ENCODE results near the gene NCCRP1. TPM values are rescaled to one million over a fixed set of nuclear protein-coding genes. Genes with fewer than 3 reads are reported as not detected.

Gene NCCRP1
- total and polyA plus RNA-seq, 4 donors: 0.38 TPM; not detected in 3

GRCh38 chr19:39187552-39187943, 9.2 kb upstream of the NCCRP1 start:
- no peak for DNase-seq
- 43 to 46% methylated on average over 8 of the region's 8 CpGs for WGBS, 2 donors

GRCh38 chr19:39188960-39189359, 7.8 kb upstream of the NCCRP1 start:
- no peaks in the 10 kb centered on the region for H3K27me3 ChIP-seq (ENCODE audit: control insufficient read depth in 1 of 2, insufficient read depth in 2 of 2, low read length in 1 of 2)
- H3K9me3 ChIP-seq (ENCODE audit: control insufficient read depth, low read length): no peaks in the 10 kb centered on the region
- H3K4me1 ChIP-seq (ENCODE audit: control insufficient read depth in 1 of 2, insufficient read depth in 2 of 2, low read length in 2 of 2): no peaks in the 10 kb centered on the region
- 72 to 77% methylated on average over 6 of the region's 6 CpGs for WGBS, 2 donors
- no peak for ATAC-seq (ENCODE audit: low FRiP score)
- H3K4me3 ChIP-seq (ENCODE audit: low read length in 2 of 2): no peak overlapping the region
- H3K36me3 ChIP-seq (ENCODE audit: control insufficient read depth in 1 of 2, insufficient read depth in 2 of 2, low read length in 1 of 2): no peaks in the 10 kb centered on the region
- intact Hi-C loops (cut with DNase I): loop anchor here in 1 of 2 donors (5.0 kb wide), 1 partner anchor 67 kb away; no protein-coding TSS in a partner anchor
- no peak overlapping the region for H3K27ac ChIP-seq (ENCODE audit: low read depth in 1 of 2, low read length in 2 of 2)
- no peak for DNase-seq

More at GRCh38 chr19:39187552-39187943, 9.2 kb upstream of the NCCRP1 start:
- Histone ChIP-seq H3K4me1 (ENCODE audit: control insufficient read depth in 1 of 2, insufficient read depth in 2 of 2, low read length in 2 of 2) (no peaks in the 10 kb centered on the region), H3K4me3 (ENCODE audit: low read length in 2 of 2) (no peak overlapping the region), H3K27ac (ENCODE audit: low read depth in 1 of 2, low read length in 2 of 2) (no peak overlapping the region), H3K36me3 (ENCODE audit: control insufficient read depth in 1 of 2, insufficient read depth in 2 of 2, low read length in 1 of 2) (no peaks in the 10 kb centered on the region), H3K9me3 (ENCODE audit: control insufficient read depth, low read length) (no peaks in the 10 kb centered on the region), H3K27me3 (ENCODE audit: control insufficient read depth in 1 of 2, insufficient read depth in 2 of 2, low read length in 1 of 2) (no peaks in the 10 kb centered on the region)
- intact Hi-C loops (cut with DNase I): loop anchor here (1.0 to 5.0 kb wide), 2 partner anchors 65 kb away; no protein-coding TSS in a partner anchor
- ATAC-seq (ENCODE audit: low FRiP score): no peak

GRCh38 chr19:39190768-39191167, 6.0 kb upstream of the NCCRP1 start:
- Histone ChIP-seq H3K4me3 (ENCODE audit: low read length in 2 of 2) (no peak overlapping the region), H3K27ac (ENCODE audit: low read depth in 1 of 2, low read length in 2 of 2) (no peak overlapping the region), H3K27me3 (ENCODE audit: control insufficient read depth in 1 of 2, insufficient read depth in 2 of 2, low read length in 1 of 2) (no peaks in the 10 kb centered on the region), H3K4me1 (ENCODE audit: control insufficient read depth in 1 of 2, insufficient read depth in 2 of 2, low read length in 2 of 2) (no peaks in the 10 kb centered on the region), H3K9me3 (ENCODE audit: control insufficient read depth, low read length) (no peaks in the 10 kb centered on the region), H3K36me3 (ENCODE audit: control insufficient read depth in 1 of 2, insufficient read depth in 2 of 2, low read length in 1 of 2) (no peaks in the 10 kb centered on the region)
- DNase-seq: no peak
- no peak for ATAC-seq (ENCODE audit: low FRiP score)
- intact Hi-C loops (cut with DNase I): no loop called here
- 22 to 26% methylated on average over 11 of the region's 11 CpGs for WGBS, 2 donors

- WGBS, 2 donors: 93 to 98% methylated on average over 2 of the region's 2 CpGs
- no peaks in the 10 kb centered on the region for H3K9me3 ChIP-seq (ENCODE audit: control insufficient read depth, low read length)
These were observed 3.9 kb upstream of the NCCRP1 start for GRCh38 chr19:39192846-39193245.

GRCh38 chr19:39193803-39194202, 3.0 kb upstream of the NCCRP1 start:
- intact Hi-C loops (cut with DNase I): no loop called here
- Histone ChIP-seq H3K4me1 (ENCODE audit: control insufficient read depth in 1 of 2, insufficient read depth in 2 of 2, low read length in 2 of 2) (no peaks in the 10 kb centered on the region), H3K27ac (ENCODE audit: low read depth in 1 of 2, low read length in 2 of 2) (no peak overlapping the region), H3K36me3 (ENCODE audit: control insufficient read depth in 1 of 2, insufficient read depth in 2 of 2, low read length in 1 of 2) (no peaks in the 10 kb centered on the region), H3K4me3 (ENCODE audit: low read length in 2 of 2) (no peak overlapping the region), H3K9me3 (ENCODE audit: control insufficient read depth, low read length) (no peaks in the 10 kb centered on the region), H3K27me3 (ENCODE audit: control insufficient read depth in 1 of 2, insufficient read depth in 2 of 2, low read length in 1 of 2) (no peaks in the 10 kb centered on the region)
- ATAC-seq (ENCODE audit: low FRiP score): no peak
- no peak for DNase-seq
- 27 to 41% methylated on average over 8 of the region's 8 CpGs for WGBS, 2 donors

More at GRCh38 chr19:39192846-39193245, 3.9 kb upstream of the NCCRP1 start:
- intact Hi-C loops (cut with DNase I): no loop called here
- ATAC-seq (ENCODE audit: low FRiP score): no peak
- Histone ChIP-seq H3K4me1 (ENCODE audit: control insufficient read depth in 1 of 2, insufficient read depth in 2 of 2, low read length in 2 of 2) (no peaks in the 10 kb centered on the region), H3K27me3 (ENCODE audit: control insufficient read depth in 1 of 2, insufficient read depth in 2 of 2, low read length in 1 of 2) (no peaks in the 10 kb centered on the region), H3K36me3 (ENCODE audit: control insufficient read depth in 1 of 2, insufficient read depth in 2 of 2, low read length in 1 of 2) (no peaks in the 10 kb centered on the region), H3K27ac (ENCODE audit: low read depth in 1 of 2, low read length in 2 of 2) (no peak overlapping the region), H3K4me3 (ENCODE audit: low read length in 2 of 2) (no peak overlapping the region)
- no peak for DNase-seq

GRCh38 chr19:39194832-39195542, 1.8 kb upstream of the NCCRP1 start:
- no peak for DNase-seq
- Histone ChIP-seq H3K27me3 (ENCODE audit: control insufficient read depth in 1 of 2, insufficient read depth in 2 of 2, low read length in 1 of 2) (no peaks in the 10 kb centered on the region), H3K36me3 (ENCODE audit: control insufficient read depth in 1 of 2, insufficient read depth in 2 of 2, low read length in 1 of 2) (no peaks in the 10 kb centered on the region), H3K4me1 (ENCODE audit: control insufficient read depth in 1 of 2, insufficient read depth in 2 of 2, low read length in 2 of 2) (no peaks in the 10 kb centered on the region), H3K9me3 (ENCODE audit: control insufficient read depth, low read length) (no peaks in the 10 kb centered on the region), H3K27ac (ENCODE audit: low read depth in 1 of 2, low read length in 2 of 2) (no peak overlapping the region), H3K4me3 (ENCODE audit: low read length in 2 of 2) (no peak overlapping the region)
- intact Hi-C loops (cut with DNase I): no loop called here
- ATAC-seq (ENCODE audit: low FRiP score): no peak
- WGBS, 2 donors: 48 to 53% methylated on average over 9 of the region's 9 CpGs

- no peak for ATAC-seq (ENCODE audit: low FRiP score)
- intact Hi-C loops (cut with DNase I): no loop called here
- 47 to 58% methylated on average over 9 of the region's 9 CpGs for WGBS, 2 donors
- Histone ChIP-seq H3K4me3 (ENCODE audit: low read length in 2 of 2) (no peak overlapping the region), H3K36me3 (ENCODE audit: control insufficient read depth in 1 of 2, insufficient read depth in 2 of 2, low read length in 1 of 2) (no peaks in the 10 kb centered on the region), H3K4me1 (ENCODE audit: control insufficient read depth in 1 of 2, insufficient read depth in 2 of 2, low read length in 2 of 2) (no peaks in the 10 kb centered on the region), H3K9me3 (ENCODE audit: control insufficient read depth, low read length) (no peaks in the 10 kb centered on the region), H3K27ac (ENCODE audit: low read depth in 1 of 2, low read length in 2 of 2) (no peak overlapping the region), H3K27me3 (ENCODE audit: control insufficient read depth in 1 of 2, insufficient read depth in 2 of 2, low read length in 1 of 2) (no peaks in the 10 kb centered on the region)
- DNase-seq: no peak
These were observed 1.0 kb upstream of the NCCRP1 start for GRCh38 chr19:39195755-39196154.

GRCh38 chr19:39196320-39196719, 444 bp upstream of the NCCRP1 start:
- DNase-seq (no peak), ATAC-seq (ENCODE audit: low FRiP score) (no peak)
- 9 to 11% methylated on average over 7 of the region's 7 CpGs for WGBS, 2 donors
- intact Hi-C loops (cut with DNase I): no loop called here
- Histone ChIP-seq H3K4me1 (ENCODE audit: control insufficient read depth in 1 of 2, insufficient read depth in 2 of 2, low read length in 2 of 2) (no peaks in the 10 kb centered on the region), H3K27ac (ENCODE audit: low read depth in 1 of 2, low read length in 2 of 2) (no peak overlapping the region), H3K36me3 (ENCODE audit: control insufficient read depth in 1 of 2, insufficient read depth in 2 of 2, low read length in 1 of 2) (no peaks in the 10 kb centered on the region), H3K9me3 (ENCODE audit: control insufficient read depth, low read length) (no peaks in the 10 kb centered on the region), H3K4me3 (ENCODE audit: low read length in 2 of 2) (no peak overlapping the region), H3K27me3 (ENCODE audit: control insufficient read depth in 1 of 2, insufficient read depth in 2 of 2, low read length in 1 of 2) (no peaks in the 10 kb centered on the region)

GRCh38 chr19:39197808-39198207, 1.0 kb downstream of the NCCRP1 start:
- H3K27me3 ChIP-seq (ENCODE audit: control insufficient read depth in 1 of 2, insufficient read depth in 2 of 2, low read length in 1 of 2): no peaks in the 10 kb centered on the region
- H3K27ac ChIP-seq (ENCODE audit: low read depth in 1 of 2, low read length in 2 of 2): no peak overlapping the region
- no peak overlapping the region for H3K4me3 ChIP-seq (ENCODE audit: low read length in 2 of 2)
- intact Hi-C loops (cut with DNase I): no loop called here
- no peaks in the 10 kb centered on the region for H3K4me1 ChIP-seq (ENCODE audit: control insufficient read depth in 1 of 2, insufficient read depth in 2 of 2, low read length in 2 of 2)
- DNase-seq (no peak), ATAC-seq (ENCODE audit: low FRiP score) (no peak)
- no peaks in the 10 kb centered on the region for H3K9me3 ChIP-seq (ENCODE audit: control insufficient read depth, low read length)
- H3K36me3 ChIP-seq (ENCODE audit: control insufficient read depth in 1 of 2, insufficient read depth in 2 of 2, low read length in 1 of 2): no peaks in the 10 kb centered on the region
- 40 to 57% methylated on average over 5 of the region's 5 CpGs for WGBS, 2 donors

All from aorta (tissue), 5 donors.